Hepatocyte (in vitro differentiated cells): ENCODE measurements around the gene RBMX.
"Not testable (repeated sequence)": the region's sequence is repeated elsewhere in the genome, so short reads cannot be mapped to it uniquely, and the experiment has no call there.

Experiments used
- EZH2 ChIP-seq: fragments of 200-600 bp; sonication (generic); IDR thresholded peaks from 2 replicates; pipeline ENCODE4 v1.6.1; 2016; ENCODE audit warnings: antibody characterized with exemption, mild to moderate bottlenecking, borderline replicate concordance
- EZH2phosphoT487 ChIP-seq: fragments of 200-600 bp; sonication (generic); IDR thresholded peaks from one replicate; pipeline ENCODE4 v1.6.1; 2018; ENCODE audit warnings: antibody characterized with exemption, mild to moderate bottlenecking, low read depth, moderate library complexity; ENCODE audit not compliant: unreplicated experiment, severe bottlenecking
- TF ChIP-seq, protein P1 (sequence below): fragments of 200-600 bp; sonication (generic); IDR thresholded peaks from 2 replicates; pipeline ENCODE4 v1.5.1; 2016; ENCODE audit warnings: antibody characterized with exemption, mild to moderate bottlenecking; ENCODE audit not compliant: poor library complexity

DNA sequence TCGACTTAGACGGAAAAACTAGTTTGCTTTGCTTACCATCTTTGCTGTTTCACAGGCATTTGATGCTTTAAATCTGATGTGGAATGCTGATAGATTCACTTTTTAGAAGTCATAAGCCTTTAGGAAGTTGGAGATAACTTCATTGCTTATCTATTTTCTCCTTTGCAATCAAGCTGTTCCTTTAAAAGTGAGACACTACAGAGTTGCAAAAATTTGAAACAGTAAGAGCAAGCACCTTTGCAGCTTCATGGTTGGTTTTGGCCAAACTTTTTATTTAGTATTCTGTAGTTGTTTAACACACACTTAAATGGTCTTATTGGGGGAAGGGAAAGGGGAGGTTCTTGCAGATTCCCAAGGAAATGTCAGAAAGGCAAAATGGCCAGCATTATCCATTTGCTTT is 7.3 kb downstream of the RBMX start:
- TF ChIP-seq, protein P1, sequence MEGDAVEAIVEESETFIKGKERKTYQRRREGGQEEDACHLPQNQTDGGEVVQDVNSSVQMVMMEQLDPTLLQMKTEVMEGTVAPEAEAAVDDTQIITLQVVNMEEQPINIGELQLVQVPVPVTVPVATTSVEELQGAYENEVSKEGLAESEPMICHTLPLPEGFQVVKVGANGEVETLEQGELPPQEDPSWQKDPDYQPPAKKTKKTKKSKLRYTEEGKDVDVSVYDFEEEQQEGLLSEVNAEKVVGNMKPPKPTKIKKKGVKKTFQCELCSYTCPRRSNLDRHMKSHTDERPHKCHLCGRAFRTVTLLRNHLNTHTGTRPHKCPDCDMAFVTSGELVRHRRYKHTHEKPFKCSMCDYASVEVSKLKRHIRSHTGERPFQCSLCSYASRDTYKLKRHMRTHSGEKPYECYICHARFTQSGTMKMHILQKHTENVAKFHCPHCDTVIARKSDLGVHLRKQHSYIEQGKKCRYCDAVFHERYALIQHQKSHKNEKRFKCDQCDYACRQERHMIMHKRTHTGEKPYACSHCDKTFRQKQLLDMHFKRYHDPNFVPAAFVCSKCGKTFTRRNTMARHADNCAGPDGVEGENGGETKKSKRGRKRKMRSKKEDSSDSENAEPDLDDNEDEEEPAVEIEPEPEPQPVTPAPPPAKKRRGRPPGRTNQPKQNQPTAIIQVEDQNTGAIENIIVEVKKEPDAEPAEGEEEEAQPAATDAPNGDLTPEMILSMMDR: not testable (repeated sequence)
- not testable (repeated sequence) for TF ChIP-seq EZH2phosphoT487, EZH2
